KMS-11 (cell line): ENCODE measurements around the gene PEX19.

Source experiments
- H2AFZ ChIP-seq: fragments of 200-600 bp; sonication (generic); 2 replicates; pipeline ENCODE4 v1.6.1; 2016; ENCODE audit warnings: antibody characterized with exemption, mixed run types, low read depth
- H3K27ac ChIP-seq: fragments of 200-600 bp; sonication (generic); 2 replicates; pipeline ENCODE4 v1.6.1; 2016; ENCODE audit warnings: mild to moderate bottlenecking, mixed run types
- H3K27me3 ChIP-seq: fragments of 200-600 bp; sonication (generic); 2 replicates; pipeline ENCODE4 v1.6.1; 2017; ENCODE audit warnings: mild to moderate bottlenecking, low read depth, mixed run types, moderate library complexity; ENCODE audit not compliant: insufficient read depth
- H3K36me3 ChIP-seq: fragments of 200-600 bp; sonication (generic); 2 replicates; pipeline ENCODE4 v1.6.1; 2017; ENCODE audit warnings: mild to moderate bottlenecking, mixed run types; ENCODE audit not compliant: insufficient read depth
- H3K4me1 ChIP-seq: fragments of 200-600 bp; sonication (generic); 2 replicates; pipeline ENCODE4 v1.6.1; 2016; ENCODE audit warnings: mild to moderate bottlenecking, low read depth, mixed run types; ENCODE audit not compliant: poor library complexity, severe bottlenecking
- H3K4me2 ChIP-seq: fragments of 200-600 bp; sonication (generic); 2 replicates; pipeline ENCODE4 v1.7.0; 2016; ENCODE audit warnings: mild to moderate bottlenecking, mixed run types
- H3K4me3 ChIP-seq: fragments of 200-600 bp; sonication (generic); IDR thresholded peaks from 2 replicates; pipeline ENCODE4 v1.6.1; 2017; ENCODE audit warnings: low read depth, low read length, mixed read lengths; ENCODE audit not compliant: insufficient read depth
- H3K79me2 ChIP-seq: fragments of 200-600 bp; sonication (generic); 2 replicates; pipeline ENCODE4 v1.6.1; 2016; ENCODE audit warnings: low read depth, mixed run types; ENCODE audit not compliant: insufficient read depth
- H3K9ac ChIP-seq: fragments of 200-600 bp; sonication (generic); 2 replicates; pipeline ENCODE4 v1.6.1; 2016; ENCODE audit warnings: mild to moderate bottlenecking, mixed run types
- H4K20me1 ChIP-seq: fragments of 200-600 bp; sonication (generic); 2 replicates; pipeline ENCODE4 v1.6.1; 2016; ENCODE audit warnings: mild to moderate bottlenecking, mixed run types; ENCODE audit not compliant: insufficient read depth
- TF ChIP-seq, protein P1 (sequence below): fragments of 200-600 bp; sonication (generic); conservative IDR thresholded peaks from 2 replicates; pipeline ENCODE4 v1.6.1; 2017; ENCODE audit warnings: low read depth, mild to moderate bottlenecking, antibody characterized with exemption, low read length, moderate library complexity, mixed read lengths

The PEX19 gene

DNA sequence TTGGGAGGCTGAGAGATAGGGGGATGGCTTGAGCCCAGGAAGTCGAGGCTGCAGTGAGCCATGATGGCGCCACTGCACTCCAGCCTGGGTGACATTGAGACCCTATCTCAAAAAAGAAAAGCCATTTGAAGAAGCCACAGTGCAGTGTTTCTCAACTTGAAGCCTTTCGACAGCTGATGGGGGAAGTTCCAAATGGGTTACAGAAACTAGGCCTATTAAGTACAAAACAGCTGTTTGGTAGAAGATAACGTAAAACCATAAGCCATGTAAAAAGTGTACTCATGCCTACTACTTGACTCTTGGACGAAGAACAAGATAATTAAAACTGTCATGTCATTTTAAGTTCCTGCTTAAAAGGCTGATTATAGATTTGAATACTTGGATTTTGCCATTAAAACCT, 41.5 kb upstream of the PEX19 start:
- Histone ChIP-seq H3K9ac (no peak overlapping the region), H2AFZ (no peak overlapping the region), H3K79me2 (peaks cover 14% of the 10 kb centered on the region; the same call in 1 of the 2 replicates), H4K20me1 (no peaks in the 10 kb centered on the region), H3K36me3 (peaks cover 51% of the 10 kb centered on the region; the same call in 1 of the 2 replicates), H3K27ac (no peak overlapping the region), H3K4me3 (no peak overlapping the region), H3K4me2 (no peak overlapping the region), H3K27me3 (no peaks in the 10 kb centered on the region), H3K4me1 (peaks cover 5% of the 10 kb centered on the region)
- TF ChIP-seq, protein P1, sequence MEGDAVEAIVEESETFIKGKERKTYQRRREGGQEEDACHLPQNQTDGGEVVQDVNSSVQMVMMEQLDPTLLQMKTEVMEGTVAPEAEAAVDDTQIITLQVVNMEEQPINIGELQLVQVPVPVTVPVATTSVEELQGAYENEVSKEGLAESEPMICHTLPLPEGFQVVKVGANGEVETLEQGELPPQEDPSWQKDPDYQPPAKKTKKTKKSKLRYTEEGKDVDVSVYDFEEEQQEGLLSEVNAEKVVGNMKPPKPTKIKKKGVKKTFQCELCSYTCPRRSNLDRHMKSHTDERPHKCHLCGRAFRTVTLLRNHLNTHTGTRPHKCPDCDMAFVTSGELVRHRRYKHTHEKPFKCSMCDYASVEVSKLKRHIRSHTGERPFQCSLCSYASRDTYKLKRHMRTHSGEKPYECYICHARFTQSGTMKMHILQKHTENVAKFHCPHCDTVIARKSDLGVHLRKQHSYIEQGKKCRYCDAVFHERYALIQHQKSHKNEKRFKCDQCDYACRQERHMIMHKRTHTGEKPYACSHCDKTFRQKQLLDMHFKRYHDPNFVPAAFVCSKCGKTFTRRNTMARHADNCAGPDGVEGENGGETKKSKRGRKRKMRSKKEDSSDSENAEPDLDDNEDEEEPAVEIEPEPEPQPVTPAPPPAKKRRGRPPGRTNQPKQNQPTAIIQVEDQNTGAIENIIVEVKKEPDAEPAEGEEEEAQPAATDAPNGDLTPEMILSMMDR: no peak

- Histone ChIP-seq H3K36me3 (peaks cover 48% of the 10 kb centered on the region; the same call in 1 of the 2 replicates), H3K4me1 (peaks cover 6% of the 10 kb centered on the region), H4K20me1 (no peaks in the 10 kb centered on the region), H2AFZ (no peak overlapping the region), H3K4me2 (no peak overlapping the region), H3K79me2 (peaks cover 24% of the 10 kb centered on the region), H3K27me3 (no peaks in the 10 kb centered on the region), H3K4me3 (no peak overlapping the region), H3K9ac (no peak overlapping the region), H3K27ac (no peak overlapping the region)
- TF ChIP-seq, protein P1: no peak
Measured at GRCh38 chr1:160325252-160325651, 40.3 kb upstream of the PEX19 start.

- Histone ChIP-seq H2AFZ (no peak overlapping the region), H3K4me2 (no peak overlapping the region), H3K4me1 (peaks cover 6% of the 10 kb centered on the region), H3K79me2 (peaks cover 32% of the 10 kb centered on the region), H3K27me3 (no peaks in the 10 kb centered on the region), H3K4me3 (no peak overlapping the region), H3K36me3 (peaks cover 55% of the 10 kb centered on the region; the same call in 1 of the 2 replicates), H4K20me1 (no peaks in the 10 kb centered on the region), H3K27ac (no peak overlapping the region), H3K9ac (no peak overlapping the region)
- TF ChIP-seq, protein P1: no peak
Measured at GRCh38 chr1:160322831-160323230, 37.9 kb upstream of the PEX19 start.

- Histone ChIP-seq H3K79me2 (peaks cover 28% of the 10 kb centered on the region; the same call in 1 of the 2 replicates), H3K4me2 (no peak overlapping the region), H3K4me1 (no peaks in the 10 kb centered on the region), H2AFZ (no peak overlapping the region), H3K27me3 (no peaks in the 10 kb centered on the region), H3K27ac (no peak overlapping the region), H3K4me3 (no peak overlapping the region), H3K36me3 (peaks cover 73% of the 10 kb centered on the region), H4K20me1 (no peaks in the 10 kb centered on the region), H3K9ac (no peak overlapping the region)
- TF ChIP-seq, protein P1: no peak
Measured at GRCh38 chr1:160315359-160315758, 30.4 kb upstream of the PEX19 start.

- no peak overlapping the region for H3K27ac ChIP-seq
- no peak overlapping the region for H3K4me3 ChIP-seq
- peaks cover 70% of the 10 kb centered on the region for H3K36me3 ChIP-seq
- H3K4me2 ChIP-seq: no peak overlapping the region
- H2AFZ ChIP-seq: no peak overlapping the region
- H3K4me1 ChIP-seq: no peaks in the 10 kb centered on the region
- no peaks in the 10 kb centered on the region for H3K79me2 ChIP-seq
- no peaks in the 10 kb centered on the region for H3K27me3 ChIP-seq
- no peaks in the 10 kb centered on the region for H4K20me1 ChIP-seq
- H3K9ac ChIP-seq: no peak overlapping the region
- TF ChIP-seq, protein P1: no peak
Measured at GRCh38 chr1:160309571-160309970, 24.6 kb upstream of the PEX19 start.
